Osteocyte (in vitro differentiated cells): ENCODE data around the gene CHERP. TPM values are rescaled to one million over a fixed set of nuclear protein-coding genes. Genes with fewer than 3 reads are reported as not detected.
A peak's percentile ranks its signal among the peaks of the same experiment; 100 is the strongest.

ENCODE experiments used
- DNase-seq: peaks from one replicate; pipeline ENCODE4 v3.0.0; 2021; ENCODE audit warnings: mixed read lengths; ENCODE audit not compliant: unreplicated experiment; ENCODE audit errors: extremely low spot score
- H3K27ac Mint-ChIP-seq: one replicate; pipeline ENCODE4 v1.8.0; 2021; ENCODE audit warnings: mild to moderate bottlenecking, mixed read lengths; ENCODE audit not compliant: unreplicated experiment
- H3K27me3 Mint-ChIP-seq: one replicate; pipeline ENCODE4 v1.8.0; 2021; ENCODE audit warnings: mixed read lengths; ENCODE audit not compliant: unreplicated experiment
- H3K36me3 Mint-ChIP-seq: one replicate; pipeline ENCODE4 v1.8.0; 2021; ENCODE audit warnings: mixed read lengths; ENCODE audit not compliant: unreplicated experiment
- H3K4me1 Mint-ChIP-seq: one replicate; pipeline ENCODE4 v1.8.0; 2021; ENCODE audit warnings: mixed read lengths; ENCODE audit not compliant: unreplicated experiment
- H3K4me3 Mint-ChIP-seq: one replicate; pipeline ENCODE4 v1.8.0; 2021; ENCODE audit warnings: mild to moderate bottlenecking, moderate library complexity, mixed read lengths; ENCODE audit not compliant: unreplicated experiment
- H3K9me3 Mint-ChIP-seq: one replicate; pipeline ENCODE4 v1.8.0; 2021; ENCODE audit warnings: mixed read lengths; ENCODE audit not compliant: unreplicated experiment
- total RNA-seq: library from RNA; stranded (reverse); gene quantifications from 2 replicates; pipeline ENCODE4 v1.2.1, GENCODE V29; 2021
- TF ChIP-seq, protein P1 (sequence below): fragments of 200-600 bp; sonication (generic); IDR thresholded peaks from 2 replicates; pipeline ENCODE4 v1.5.0; 2021; ENCODE audit warnings: antibody characterized with exemption, mild to moderate bottlenecking, moderate library complexity

Gene CHERP
- total RNA-seq, 1 donor from 2014 or later, result 50.1 TPM

DNA sequence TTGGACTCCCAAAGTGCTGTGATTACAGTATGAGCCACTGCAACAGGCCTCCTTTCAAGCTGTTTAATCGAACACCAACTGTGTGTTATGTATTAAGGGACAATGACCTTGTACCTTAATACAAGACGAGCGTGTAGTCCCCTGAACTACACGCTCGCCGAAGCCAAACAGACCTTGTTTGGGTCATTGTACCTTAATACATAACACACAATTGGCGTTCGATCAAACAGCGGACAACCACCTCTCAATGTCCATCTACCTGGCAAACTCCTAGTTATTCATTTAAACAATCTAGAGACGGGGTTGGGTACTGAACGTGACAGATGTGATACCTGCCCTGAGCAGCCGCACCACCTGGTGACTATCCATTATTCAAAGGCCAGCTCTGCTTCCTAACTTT lies 1.3 kb downstream of the CHERP start:
- Mint-ChIP-seq H3K4me3 (peak overlapping the region; percentile 87), H3K4me1 (peaks cover 29% of the 10 kb centered on the region), H3K27me3 (no peaks in the 10 kb centered on the region), H3K9me3 (no peaks in the 10 kb centered on the region), H3K36me3 (peaks cover 23% of the 10 kb centered on the region), H3K27ac (peak overlapping the region; percentile 48)
- TF ChIP-seq, protein P1, sequence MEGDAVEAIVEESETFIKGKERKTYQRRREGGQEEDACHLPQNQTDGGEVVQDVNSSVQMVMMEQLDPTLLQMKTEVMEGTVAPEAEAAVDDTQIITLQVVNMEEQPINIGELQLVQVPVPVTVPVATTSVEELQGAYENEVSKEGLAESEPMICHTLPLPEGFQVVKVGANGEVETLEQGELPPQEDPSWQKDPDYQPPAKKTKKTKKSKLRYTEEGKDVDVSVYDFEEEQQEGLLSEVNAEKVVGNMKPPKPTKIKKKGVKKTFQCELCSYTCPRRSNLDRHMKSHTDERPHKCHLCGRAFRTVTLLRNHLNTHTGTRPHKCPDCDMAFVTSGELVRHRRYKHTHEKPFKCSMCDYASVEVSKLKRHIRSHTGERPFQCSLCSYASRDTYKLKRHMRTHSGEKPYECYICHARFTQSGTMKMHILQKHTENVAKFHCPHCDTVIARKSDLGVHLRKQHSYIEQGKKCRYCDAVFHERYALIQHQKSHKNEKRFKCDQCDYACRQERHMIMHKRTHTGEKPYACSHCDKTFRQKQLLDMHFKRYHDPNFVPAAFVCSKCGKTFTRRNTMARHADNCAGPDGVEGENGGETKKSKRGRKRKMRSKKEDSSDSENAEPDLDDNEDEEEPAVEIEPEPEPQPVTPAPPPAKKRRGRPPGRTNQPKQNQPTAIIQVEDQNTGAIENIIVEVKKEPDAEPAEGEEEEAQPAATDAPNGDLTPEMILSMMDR, result no peak
- no peak for DNase-seq

DNA sequence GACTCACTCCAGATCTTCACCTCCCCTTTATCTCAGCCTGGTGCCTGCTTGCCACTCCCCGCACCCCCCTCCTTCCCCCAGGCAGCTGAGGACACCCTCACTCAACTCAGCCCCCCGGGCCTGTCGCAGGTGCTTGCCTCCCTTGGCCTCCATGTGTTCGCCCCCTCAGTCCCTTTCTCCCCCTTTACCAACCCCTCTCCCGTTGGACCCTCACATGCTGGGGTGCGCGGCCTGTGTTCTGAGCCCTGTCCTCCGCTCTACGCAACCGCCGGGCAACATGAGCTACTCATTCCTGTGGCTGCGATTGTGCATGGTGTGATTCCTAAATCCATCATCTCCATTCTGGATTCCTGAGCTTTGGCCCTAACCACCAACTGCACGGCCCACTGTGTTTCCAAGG lies 5.1 kb downstream of the CHERP start:
- Mint-ChIP-seq H3K27me3 (no peaks in the 10 kb centered on the region), H3K4me3 (no peak overlapping the region), H3K27ac (no peak overlapping the region), H3K9me3 (no peaks in the 10 kb centered on the region), H3K4me1 (peaks cover 17% of the 10 kb centered on the region), H3K36me3 (peaks cover 33% of the 10 kb centered on the region)
- no peak for DNase-seq
- TF ChIP-seq, protein P1, result no peak

DNA sequence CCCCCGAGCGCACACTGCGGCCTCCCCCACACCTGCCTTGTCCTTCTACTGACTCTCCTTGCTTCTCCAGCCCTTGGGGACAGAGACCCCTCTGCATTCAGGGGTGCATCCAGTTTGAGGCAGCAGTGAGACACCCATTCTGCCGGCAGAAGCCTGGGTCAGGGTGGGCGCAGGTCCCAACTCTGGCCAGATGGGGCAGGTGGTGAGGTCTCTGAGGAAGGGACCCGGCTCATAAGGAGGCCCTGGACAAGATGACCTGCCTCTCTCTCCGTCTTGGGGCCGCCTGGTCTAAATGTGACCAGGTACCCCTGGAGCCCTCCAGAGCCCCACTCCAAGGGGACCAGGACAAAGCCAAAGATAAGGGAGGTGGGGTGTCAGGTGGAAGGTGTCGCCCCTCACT lies 6.1 kb downstream of the CHERP start:
- peaks cover 11% of the 10 kb centered on the region for H3K4me1 Mint-ChIP-seq
- H3K27ac Mint-ChIP-seq, result no peak overlapping the region
- TF ChIP-seq, protein P1, result no peak
- H3K27me3 Mint-ChIP-seq, result no peaks in the 10 kb centered on the region
- DNase-seq, result no peak
- H3K9me3 Mint-ChIP-seq, result no peaks in the 10 kb centered on the region
- H3K36me3 Mint-ChIP-seq, result peaks cover 38% of the 10 kb centered on the region
- no peak overlapping the region for H3K4me3 Mint-ChIP-seq

DNA sequence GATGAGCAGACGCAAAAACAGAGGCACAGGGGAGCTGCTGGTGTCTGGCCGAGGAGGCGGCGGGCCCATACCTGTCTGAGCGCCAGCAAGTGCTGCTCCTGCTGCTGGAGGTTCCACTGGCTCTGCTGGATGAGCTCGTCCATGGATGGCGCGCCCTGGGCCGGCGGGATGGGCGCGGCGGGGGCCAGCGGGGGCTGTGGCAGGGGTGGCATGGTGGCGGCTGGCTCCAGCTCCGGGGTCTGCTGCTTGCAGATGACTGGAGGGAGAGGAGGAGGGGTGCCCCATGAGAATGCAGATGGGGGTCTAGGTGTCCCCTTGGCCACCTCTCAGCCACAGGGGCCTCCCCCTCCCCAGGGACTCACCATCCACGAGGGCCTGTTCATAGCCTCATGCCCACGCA lies 6.9 kb downstream of the CHERP start:
- peaks cover 38% of the 10 kb centered on the region for H3K36me3 Mint-ChIP-seq
- H3K4me1 Mint-ChIP-seq, result peaks cover 7% of the 10 kb centered on the region
- DNase-seq, result no peak
- no peaks in the 10 kb centered on the region for H3K27me3 Mint-ChIP-seq
- H3K9me3 Mint-ChIP-seq, result no peaks in the 10 kb centered on the region
- no peak overlapping the region for H3K27ac Mint-ChIP-seq
- TF ChIP-seq, protein P1, result no peak
- no peak overlapping the region for H3K4me3 Mint-ChIP-seq

DNA sequence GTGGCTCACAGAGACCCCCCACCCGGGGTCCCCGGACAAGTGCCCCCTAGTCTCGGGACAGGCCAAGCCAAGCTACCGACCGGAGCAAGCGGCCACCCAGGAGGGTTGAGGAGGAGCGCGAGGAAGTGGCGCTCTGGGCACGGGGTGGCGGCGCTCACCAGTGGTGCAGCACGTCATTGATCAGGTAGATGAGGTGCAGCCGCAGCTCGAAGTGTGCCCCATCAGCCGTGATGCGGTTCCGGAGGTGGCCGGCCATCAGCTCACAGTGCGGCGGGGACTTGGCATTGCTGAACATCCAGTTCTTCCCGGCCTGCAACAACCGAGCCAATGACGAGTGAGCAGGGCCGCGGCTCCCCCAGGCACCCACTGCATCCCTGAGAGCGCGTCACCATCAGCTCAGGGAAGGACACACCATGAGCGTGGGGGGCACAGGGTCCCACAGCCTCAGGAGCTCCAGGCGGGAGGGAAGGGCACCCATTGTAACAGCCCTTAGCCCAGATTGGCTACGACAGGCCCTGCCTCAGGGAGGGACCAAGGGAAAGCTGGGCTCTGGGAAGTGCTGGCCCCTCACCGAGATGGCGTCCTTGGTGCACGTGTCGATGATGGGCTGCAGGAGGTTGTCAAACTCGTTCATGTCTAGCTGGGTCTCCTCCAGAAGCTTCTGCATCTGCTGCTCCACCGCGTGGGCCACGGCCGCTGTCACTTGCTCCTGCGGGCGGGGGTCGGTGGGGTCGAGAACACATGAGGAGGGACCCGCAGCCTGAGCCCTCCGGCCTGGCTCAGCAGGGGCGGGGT lies 9.6 kb downstream of the CHERP start:
- no peak overlapping the region for H3K4me3 Mint-ChIP-seq
- H3K27me3 Mint-ChIP-seq, result no peaks in the 10 kb centered on the region
- H3K27ac Mint-ChIP-seq, result no peak overlapping the region
- H3K4me1 Mint-ChIP-seq, result peaks cover 1% of the 10 kb centered on the region
- no peaks in the 10 kb centered on the region for H3K9me3 Mint-ChIP-seq
- DNase-seq, result no peak
- peaks cover 38% of the 10 kb centered on the region for H3K36me3 Mint-ChIP-seq
- TF ChIP-seq, protein P1, result no peak
